ENCODE results near the gene MUSTN1.

MUSTN1 gene

GRCh38 chr3:52786330-52787215 lies 48.2 kb downstream of the MUSTN1 start:
- TF ChIP-seq POLR2A (IDR thresholded peaks at IDR 0.05; ENCODE audit: low read depth, low read length): no peak
- DNase-seq (ENCODE audit: insufficient read length, low spot score): no peak
- no peak for FAIRE-seq

GRCh38 chr3:52784931-52785590 lies 49.8 kb downstream of the MUSTN1 start:
- DNase-seq (ENCODE audit: insufficient read length, low spot score) (no peak), FAIRE-seq (no peak)
- TF ChIP-seq POLR2A (IDR thresholded peaks at IDR 0.05; ENCODE audit: low read depth, low read length): no peak

GRCh38 chr3:52784021-52784621 lies 50.7 kb downstream of the MUSTN1 start:
- DNase-seq (ENCODE audit: insufficient read length, low spot score) (no peak), FAIRE-seq (no peak)
- TF ChIP-seq POLR2A (IDR thresholded peaks at IDR 0.05; ENCODE audit: low read depth, low read length): no peak

- no peak for TF ChIP-seq POLR2A (IDR thresholded peaks at IDR 0.05; ENCODE audit: low read depth, low read length)
- FAIRE-seq: no peak
- no peak for DNase-seq (ENCODE audit: insufficient read length, low spot score)
Observed at GRCh38 chr3:52783211-52783555, 51.6 kb downstream of the MUSTN1 start.
